Measurements from ENCODE around the gene LAMC1. TPM values are rescaled to one million over a fixed set of nuclear protein-coding genes. Genes with fewer than 3 reads are reported as not detected.
"Not testable (repeated sequence)": the region's sequence is repeated elsewhere in the genome, so short reads cannot be mapped to it uniquely, and the experiment has no call there.

The LAMC1 gene
- polyA plus RNA-seq, 3 donors: 30.5 to 170 (median 91.4) TPM

GRCh38 chr1:183126000-183126366, 102.8 kb downstream of the LAMC1 start:
- WGBS, 3 donors: 93 to 97% (median 93%) methylated on average over 5 of the region's 5 CpGs

GRCh38 chr1:183126528-183126927, 103.3 kb downstream of the LAMC1 start:
- no peak overlapping the region for H3K27ac ChIP-seq (ENCODE audit: low read depth, low read length)
- WGBS, 3 donors: 56 to 80% (median 65%) methylated on average over 1 of the region's 1 CpG

More at GRCh38 chr1:183126000-183126366, 102.8 kb downstream of the LAMC1 start:
- H3K27ac ChIP-seq (ENCODE audit: low read depth, low read length): no peak overlapping the region

GRCh38 chr1:183129921-183130690, 106.9 kb downstream of the LAMC1 start:
- H3K27ac ChIP-seq (ENCODE audit: low read depth, low read length): no peak overlapping the region
- 75 to 84% (median 81%) methylated on average over 15 of the region's 15 CpGs for WGBS, 3 donors

- H3K27ac ChIP-seq (ENCODE audit: low read depth, low read length): no peak overlapping the region
- 51 to 69% (median 52%) methylated on average over 2 of the region's 2 CpGs for WGBS, 3 donors
Observed at GRCh38 chr1:183131166-183131565, 107.9 kb downstream of the LAMC1 start.

- no peak overlapping the region for H3K27ac ChIP-seq (ENCODE audit: low read depth, low read length)
- WGBS, 3 donors: 88 to 91% (median 91%) methylated on average over 2 of the region's 2 CpGs
Observed at GRCh38 chr1:183135336-183135735, 112.1 kb downstream of the LAMC1 start.

- WGBS, 3 donors: 53 to 78% (median 67%) methylated on average over 3 of the region's 3 CpGs
- H3K27ac ChIP-seq (ENCODE audit: low read depth, low read length): no peak overlapping the region
Observed at GRCh38 chr1:183137782-183138181, 114.6 kb downstream of the LAMC1 start.

GRCh38 chr1:183138301-183138700, 115.1 kb downstream of the LAMC1 start:
- H3K27ac ChIP-seq (ENCODE audit: low read depth, low read length): no peak overlapping the region
- WGBS, 3 donors: 67 to 70% (median 68%) methylated on average over 4 of the region's 4 CpGs

- H3K27ac ChIP-seq (ENCODE audit: low read depth, low read length): no peak overlapping the region
Observed at GRCh38 chr1:183139281-183139942, 116.2 kb downstream of the LAMC1 start.

GRCh38 chr1:183140633-183141032, 117.4 kb downstream of the LAMC1 start:
- H3K27ac ChIP-seq (ENCODE audit: low read depth, low read length): no peak overlapping the region

More at GRCh38 chr1:183139281-183139942, 116.2 kb downstream of the LAMC1 start:
- WGBS, 3 donors: 74 to 77% (median 76%) methylated on average over 4 of the region's 4 CpGs

- H3K27ac ChIP-seq (ENCODE audit: low read depth, low read length): no peak overlapping the region
- WGBS, 3 donors: 77 to 90% (median 87%) methylated on average over 2 of the region's 2 CpGs
Observed at GRCh38 chr1:183142171-183142570, 119.0 kb downstream of the LAMC1 start.

- WGBS, 3 donors: 64 to 86% (median 69%) methylated on average over 7 of the region's 7 CpGs
- no peak overlapping the region for H3K27ac ChIP-seq (ENCODE audit: low read depth, low read length)
Observed at GRCh38 chr1:183143576-183144315, 120.5 kb downstream of the LAMC1 start.

GRCh38 chr1:183144752-183145151, 121.5 kb downstream of the LAMC1 start:
- 43 to 65% (median 63%) methylated on average over 3 of the region's 3 CpGs for WGBS, 3 donors
- H3K27ac ChIP-seq (ENCODE audit: low read depth, low read length): no peak overlapping the region

- H3K27ac ChIP-seq (ENCODE audit: low read depth, low read length): no peak overlapping the region
- 87 to 95% (median 89%) methylated on average over 2 of the region's 2 CpGs for WGBS, 3 donors
Observed at GRCh38 chr1:183147735-183148134, 124.5 kb downstream of the LAMC1 start.

- 40 to 51% (median 47%) methylated on average over 5 of the region's 5 CpGs for WGBS, 3 donors
- H3K27ac ChIP-seq (ENCODE audit: low read depth, low read length): no peak overlapping the region
Observed at GRCh38 chr1:183148599-183148998, 125.4 kb downstream of the LAMC1 start.

- WGBS, 3 donors: 75 to 94% (median 86%) methylated on average over 1 of the region's 1 CpG
- H3K27ac ChIP-seq (ENCODE audit: low read depth, low read length): no peak overlapping the region
Observed at GRCh38 chr1:183149273-183149672, 126.1 kb downstream of the LAMC1 start.

- WGBS, 3 donors: 90 to 92% (median 91%) methylated on average over 1 of the region's 1 CpG
- H3K27ac ChIP-seq (ENCODE audit: low read depth, low read length): not testable (repeated sequence)
Observed at GRCh38 chr1:183150032-183150431, 126.8 kb downstream of the LAMC1 start.

- H3K27ac ChIP-seq (ENCODE audit: low read depth, low read length): no peak overlapping the region
Observed at GRCh38 chr1:183150445-183150844, 127.2 kb downstream of the LAMC1 start.

- H3K27ac ChIP-seq (ENCODE audit: low read depth, low read length): no peak overlapping the region
- WGBS, 3 donors: 87 to 91% (median 89%) methylated on average over 7 of the region's 7 CpGs
Observed at GRCh38 chr1:183152180-183152579, 129.0 kb downstream of the LAMC1 start.

GRCh38 chr1:183155939-183156338, 132.7 kb downstream of the LAMC1 start:
- 86 to 91% (median 91%) methylated on average over 2 of the region's 2 CpGs for WGBS, 3 donors
- no peak overlapping the region for H3K27ac ChIP-seq (ENCODE audit: low read depth, low read length)

Measured in adipose tissue (tissue), 3 donors.